GM23338 (cell line): ENCODE data around the gene SLC66A2. TPM values are rescaled to one million over a fixed set of nuclear protein-coding genes. Genes with fewer than 3 reads are reported as not detected.

Source experiments
- ATAC-seq: fragments of 200-7000 bp; cut with Tn5 transposase; 3 replicates; pipeline ENCODE4 v1.9.1; 2020
- DNase-seq: peaks from one replicate; pipeline ENCODE4 v3.0.0-alpha.2; 2015; ENCODE audit warnings: low spot score
- H2AFZ ChIP-seq: fragments of 200-600 bp; sonication (generic); 2 replicates; pipeline ENCODE4 v1.8.0; 2016; ENCODE audit warnings: antibody characterized with exemption, mild to moderate bottlenecking, moderate library complexity
- H3F3A ChIP-seq: fragments of 200-600 bp; sonication (generic); replicated peaks from 2 replicates; pipeline ENCODE4 v1.8.0; 2017; ENCODE audit warnings: antibody characterized with exemption, mixed run types, low read depth
- H3K27ac ChIP-seq: fragments of 200-600 bp; sonication (generic); 2 replicates; pipeline ENCODE4 v1.6.1; 2016; ENCODE audit warnings: low read depth
- H3K27me3 ChIP-seq: fragments of 200-600 bp; sonication (generic); 2 replicates; pipeline ENCODE4 v1.8.0; 2016; ENCODE audit warnings: mild to moderate bottlenecking, mixed run types, moderate library complexity; ENCODE audit not compliant: insufficient read depth
- H3K36me3 ChIP-seq: fragments of 200-600 bp; sonication (generic); 2 replicates; pipeline ENCODE4 v1.8.0; 2016; ENCODE audit warnings: mild to moderate bottlenecking; ENCODE audit not compliant: insufficient read depth
- H3K4me1 ChIP-seq: fragments of 200-600 bp; sonication (generic); 2 replicates; pipeline ENCODE4 v1.8.0; 2016; ENCODE audit warnings: mild to moderate bottlenecking, moderate library complexity; ENCODE audit not compliant: insufficient read depth
- H3K4me2 ChIP-seq: fragments of 200-600 bp; sonication (generic); 2 replicates; pipeline ENCODE4 v1.7.1; 2017; ENCODE audit warnings: mixed run types
- H3K4me3 ChIP-seq: fragments of 200-600 bp; sonication (generic); 2 replicates; pipeline ENCODE4 v1.6.1; 2016; ENCODE audit warnings: mixed run types
- H3K79me2 ChIP-seq: fragments of 200-600 bp; sonication (generic); replicated peaks from 2 replicates; pipeline ENCODE4 v1.8.0; 2017; ENCODE audit warnings: mild to moderate bottlenecking; ENCODE audit not compliant: insufficient read depth
- H3K9me2 ChIP-seq: fragments of 200-600 bp; sonication (generic); 2 replicates; pipeline ENCODE4 v1.8.0; 2017; ENCODE audit not compliant: insufficient read depth
- H4K20me1 ChIP-seq: fragments of 200-600 bp; sonication (generic); replicated peaks from 2 replicates; pipeline ENCODE4 v1.8.0; 2017; ENCODE audit warnings: mild to moderate bottlenecking; ENCODE audit not compliant: insufficient read depth
- H3K27ac Mint-ChIP-seq: 2 replicates; pipeline ENCODE4 v1.8.0; 2020; ENCODE audit warnings: inconsistent platforms, mild to moderate bottlenecking, moderate library complexity, mixed read lengths
- H3K27me3 Mint-ChIP-seq: 3 replicates; pipeline ENCODE4 v1.8.0; 2022; ENCODE audit warnings: low read depth, mild to moderate bottlenecking, moderate library complexity, mixed read lengths, inconsistent platforms; ENCODE audit not compliant: insufficient read depth, poor library complexity
- H3K36me3 Mint-ChIP-seq: 3 replicates; pipeline ENCODE4 v1.8.0; 2021; ENCODE audit warnings: low read depth, mild to moderate bottlenecking, inconsistent platforms, moderate library complexity, mixed read lengths
- H3K4me1 Mint-ChIP-seq: 3 replicates; pipeline ENCODE4 v1.8.0; 2020; ENCODE audit warnings: mild to moderate bottlenecking, inconsistent platforms, mixed read lengths
- H3K4me3 Mint-ChIP-seq: 3 replicates; pipeline ENCODE4 v1.8.0; 2021; ENCODE audit warnings: moderate library complexity, mild to moderate bottlenecking, inconsistent platforms, mixed read lengths
- H3K9me3 Mint-ChIP-seq: 3 replicates; pipeline ENCODE4 v1.8.0; 2020; ENCODE audit warnings: moderate library complexity, mild to moderate bottlenecking, inconsistent platforms, mixed read lengths
- CREB1 ChIP-seq: fragments of 250-450 bp; sonication (Bioruptor Pico); IDR thresholded peaks from 2 replicates; pipeline ENCODE4 v1.5.0; 2020; ENCODE audit warnings: low read depth, mild to moderate bottlenecking, moderate library complexity
- CTCF ChIP-seq, 2 experiments: fragments of 200-600 bp in 1 of 2; sonication (generic) in 1 of 2; conservative IDR thresholded peaks; 2 replicates each; pipeline versions ENCODE4 v1.5.1 to v1.6.1; 2016 to 2017; ENCODE audit warnings: antibody characterized with exemption in 2 of 2, low read depth in 2 of 2, mild to moderate bottlenecking in 2 of 2, moderate library complexity in 1 of 2
- EZH2 ChIP-seq: fragments of 200-600 bp; sonication (generic); IDR thresholded peaks from one replicate; pipeline ENCODE4 v1.8.0; 2017; ENCODE audit warnings: antibody characterized with exemption, mild to moderate bottlenecking, low read depth; ENCODE audit not compliant: unreplicated experiment
- EZH2phosphoT487 ChIP-seq: fragments of 200-600 bp; sonication (generic); IDR thresholded peaks from one replicate; pipeline ENCODE4 v1.8.1; 2018; ENCODE audit warnings: antibody characterized with exemption; ENCODE audit not compliant: unreplicated experiment
- JUNB ChIP-seq: IDR thresholded peaks from one replicate; pipeline ENCODE4 v1.6.1; 2016; ENCODE audit warnings: antibody characterized with exemption; ENCODE audit not compliant: unreplicated experiment
- NANOG ChIP-seq: IDR thresholded peaks from 2 replicates; pipeline ENCODE4 v1.6.1; 2016; ENCODE audit warnings: antibody characterized with exemption, borderline replicate concordance
- REST ChIP-seq: IDR thresholded peaks from one replicate; pipeline ENCODE4 v1.6.1; 2018; ENCODE audit warnings: antibody characterized with exemption; ENCODE audit not compliant: unreplicated experiment
- STAT1 ChIP-seq: IDR thresholded peaks from one replicate; pipeline ENCODE4 v1.6.1; 2016; ENCODE audit warnings: antibody characterized with exemption; ENCODE audit not compliant: unreplicated experiment
- ZNF114 ChIP-seq: fragments of 250-450 bp; sonication (Bioruptor Pico); IDR thresholded peaks from 2 replicates; pipeline ENCODE4 v1.5.0; 2020; ENCODE audit warnings: mild to moderate bottlenecking, moderate library complexity
- ZNF331 ChIP-seq: fragments of 250-450 bp; sonication (Bioruptor Pico); IDR thresholded peaks from 2 replicates; pipeline ENCODE4 v1.5.0; 2020; ENCODE audit warnings: low read depth, mild to moderate bottlenecking, moderate library complexity
- ZNF462 ChIP-seq: fragments of 250-450 bp; sonication (Bioruptor Pico); IDR thresholded peaks from 2 replicates; pipeline ENCODE4 v1.5.0; 2020; ENCODE audit warnings: mild to moderate bottlenecking, moderate library complexity
- polyA plus RNA-seq: library from polyadenylated mRNA; unstranded; fragments of >200 nt; fragmentation: Nextera tagmentation; extraction: Ambion mirVana; gene quantifications from 2 replicates; pipeline ENCODE4 v1.2.1, GENCODE V29; 2016
- total RNA-seq: library from RNA; depleted of rRNA; stranded (reverse); fragments of >200 nt; shearing (Covaris generic); gene quantifications from 2 replicates; pipeline ENCODE4 v1.2.3, GENCODE V29; 2014

Gene SLC66A2
- total and polyA plus RNA-seq, 2 experiments from 2014 or later = 4.0 to 18.1 TPM

- Histone ChIP-seq H3K27ac (no peak overlapping the region), H3K4me2 (no peak overlapping the region), H3K9me2 (no peaks in the 10 kb centered on the region), H3K36me3 (no peaks in the 10 kb centered on the region), H3F3A (no peaks in the 10 kb centered on the region), H4K20me1 (no peaks in the 10 kb centered on the region), H2AFZ (no peak overlapping the region), H3K4me3 (no peak overlapping the region), H3K27me3 (no peaks in the 10 kb centered on the region), H3K79me2 (no peaks in the 10 kb centered on the region), H3K4me1 (no peaks in the 10 kb centered on the region)
- no peak for TF ChIP-seq STAT1
- Mint-ChIP-seq H3K27me3 (peaks cover 16% of the 10 kb centered on the region), H3K9me3 (peaks cover 11% of the 10 kb centered on the region), H3K36me3 (peaks cover 4% of the 10 kb centered on the region), H3K27ac (no peak overlapping the region), H3K4me3 (no peak overlapping the region), H3K4me1 (peaks cover 3% of the 10 kb centered on the region)
- DNase-seq (no peak), ATAC-seq (no peak)
Measured at GRCh38 chr18:79919089-79919488, 32.4 kb downstream of the SLC66A2 start.

GRCh38 chr18:79918615-79919011 is 32.8 kb downstream of the SLC66A2 start:
- no peaks in the 10 kb centered on the region for H3K4me1 ChIP-seq
- H3K27ac Mint-ChIP-seq = no peak overlapping the region
- no peaks in the 10 kb centered on the region for H3F3A ChIP-seq
- H4K20me1 ChIP-seq = no peaks in the 10 kb centered on the region
- no peaks in the 10 kb centered on the region for H3K27me3 ChIP-seq
- H3K9me3 Mint-ChIP-seq = peaks cover 11% of the 10 kb centered on the region
- no peaks in the 10 kb centered on the region for H3K36me3 ChIP-seq
- DNase-seq (no peak), ATAC-seq (no peak)
- no peak overlapping the region for H3K4me3 ChIP-seq
- no peak overlapping the region for H3K27ac ChIP-seq
- H3K79me2 ChIP-seq = no peaks in the 10 kb centered on the region
- no peak overlapping the region for H3K4me3 Mint-ChIP-seq
- no peak for TF ChIP-seq JUNB
- no peak for TF ChIP-seq STAT1
- no peak for TF ChIP-seq ZNF462 (CRISPR knock-in tag)
- no peak for TF ChIP-seq ZNF114 (CRISPR knock-in tag)
- no peak for TF ChIP-seq CTCF (conservative IDR thresholded peaks at IDR 0.05; ENCODE audit: low read depth in 2 of 2)
- TF ChIP-seq REST = no peak
- TF ChIP-seq CREB1 (CRISPR knock-in tag) = no peak
- no peak for TF ChIP-seq ZNF331 (CRISPR knock-in tag)
- no peak for TF ChIP-seq EZH2phosphoT487
- no peak for TF ChIP-seq EZH2
- TF ChIP-seq NANOG = no peak
- H3K4me1 Mint-ChIP-seq = peaks cover 4% of the 10 kb centered on the region
- peaks cover 4% of the 10 kb centered on the region for H3K36me3 Mint-ChIP-seq
- no peaks in the 10 kb centered on the region for H3K9me2 ChIP-seq
- H3K4me2 ChIP-seq = no peak overlapping the region
- no peak overlapping the region for H2AFZ ChIP-seq
- H3K27me3 Mint-ChIP-seq = peaks cover 16% of the 10 kb centered on the region
